Stimulated activated CD4-positive, alpha-beta T cell treated with anti-CD3 and anti-CD28 coated beads, Interleukin-2, amount 100 ng/mL, for 24 hours (primary cell): ENCODE measurements around the gene DNM3.

Experiments
- DNase-seq, 2 donors: peaks; one replicate each; pipeline ENCODE4 v3.0.0-alpha.2; 2020

DNM3 gene

GRCh38 chr1:172146141-172146850, 305.0 kb downstream of the DNM3 start:
- no peak for DNase-seq

DNA sequence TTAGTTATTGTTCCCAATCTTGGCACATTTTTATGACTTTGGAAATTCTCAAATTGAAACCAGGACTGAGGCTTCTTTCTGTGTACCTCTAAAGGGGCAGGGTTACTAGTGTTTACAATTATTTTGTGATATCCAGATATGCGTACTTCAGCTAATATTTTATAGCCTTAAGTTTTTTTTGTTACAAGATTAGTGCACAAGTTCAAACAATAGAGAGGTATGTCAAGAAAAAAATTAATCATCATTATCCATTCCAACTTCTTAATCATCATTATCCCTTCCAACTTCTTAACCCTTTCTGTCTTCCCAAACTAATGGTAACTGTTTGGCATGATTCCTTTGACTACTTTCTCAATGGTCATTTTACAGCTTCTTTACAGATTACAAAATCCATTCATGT, 306.2 kb downstream of the DNM3 start:
- DNase-seq: no peak

DNA sequence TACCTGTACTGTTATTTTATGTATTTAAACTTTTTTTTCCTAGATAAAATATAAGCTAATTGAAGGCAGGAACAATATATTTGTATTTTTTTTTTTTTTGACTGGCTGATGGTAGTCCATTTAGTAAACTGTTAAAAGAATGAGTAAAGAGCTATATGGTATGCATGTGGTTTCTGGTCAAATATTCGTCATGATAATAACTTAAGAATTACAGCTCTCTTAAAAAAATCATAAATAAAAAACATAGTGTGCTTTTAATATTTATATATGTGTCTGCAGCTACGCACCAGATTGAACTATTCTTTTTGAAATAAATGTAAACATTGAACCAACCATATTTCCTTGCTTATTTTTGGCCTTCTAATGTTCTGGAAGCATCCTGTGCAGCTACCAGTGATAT, 306.9 kb downstream of the DNM3 start:
- no peak for DNase-seq

GRCh38 chr1:172148707-172149106, 307.4 kb downstream of the DNM3 start:
- DNase-seq: no peak

DNA sequence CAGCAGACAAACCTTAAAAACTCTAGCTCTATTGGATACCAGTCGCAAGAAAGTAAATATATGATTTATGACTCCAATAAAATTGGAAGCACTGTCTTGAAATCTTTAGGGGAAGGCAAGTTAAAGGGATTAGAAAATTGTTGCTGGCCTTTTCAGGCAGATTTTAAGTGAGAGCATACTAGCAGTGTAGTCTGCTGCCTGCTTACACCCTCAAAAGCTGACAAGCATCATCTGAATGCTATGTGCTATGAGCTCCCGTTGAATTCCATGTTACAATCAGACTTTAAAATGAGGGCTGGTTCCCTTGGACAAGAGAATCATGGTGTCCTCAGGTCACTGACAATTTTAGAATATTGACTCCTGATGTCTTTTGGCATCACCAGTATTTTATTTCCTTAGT, 308.0 kb downstream of the DNM3 start:
- DNase-seq: no peak

- DNase-seq: no peak
These were observed 313.3 kb downstream of the DNM3 start for GRCh38 chr1:172154551-172154950.

- DNase-seq: no peak
These were observed 314.5 kb downstream of the DNM3 start for GRCh38 chr1:172155766-172156165.

DNA sequence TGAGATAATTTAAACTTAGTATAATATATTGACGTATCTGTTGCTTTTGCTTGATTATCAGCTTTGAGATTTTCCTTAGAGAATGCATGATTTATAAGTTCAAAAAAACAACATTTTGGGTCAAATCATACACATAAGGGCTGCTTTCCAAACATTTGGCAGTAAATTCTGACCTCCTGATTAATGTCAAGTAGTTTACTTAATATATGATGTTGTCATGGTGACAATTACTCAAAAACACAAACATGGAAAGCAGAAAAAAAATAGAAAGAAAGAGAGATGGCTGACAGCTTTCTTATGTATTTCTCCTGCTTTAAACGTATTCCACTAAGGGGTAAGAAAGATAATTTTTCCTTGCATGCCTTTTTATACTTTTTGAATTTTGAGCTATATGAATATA, 320.9 kb downstream of the DNM3 start:
- no peak for DNase-seq

DNA sequence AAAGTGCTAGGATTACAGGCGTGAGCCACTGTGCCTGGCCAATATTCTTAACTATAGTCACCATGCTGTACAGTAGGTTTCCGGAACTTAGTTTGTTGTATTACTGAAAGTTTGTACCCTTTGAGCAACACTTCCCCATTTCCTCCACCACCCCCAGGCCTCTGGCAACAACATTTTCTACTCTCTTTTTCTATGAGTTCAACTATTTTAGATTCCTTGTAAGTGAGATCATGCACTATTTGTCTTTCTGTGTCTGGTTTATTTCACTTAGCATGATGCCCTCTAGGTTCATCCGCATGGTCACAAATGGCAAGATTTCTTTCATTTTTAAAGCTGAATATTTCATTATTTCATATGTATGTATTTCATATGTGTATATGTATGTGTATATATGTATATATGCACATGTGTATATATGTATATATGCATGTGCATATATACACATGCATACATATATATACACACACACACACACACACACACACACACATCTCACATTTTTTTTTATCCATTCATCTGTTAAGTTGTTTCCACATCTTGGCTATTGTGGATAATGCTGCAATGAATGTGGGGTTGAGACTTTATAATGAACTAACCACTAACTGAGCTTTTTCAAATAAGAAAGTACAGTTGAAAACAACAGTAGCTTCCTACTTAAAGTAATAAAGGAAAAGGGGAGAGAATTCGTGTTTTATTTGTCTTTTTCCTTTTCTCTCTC, 322.4 kb downstream of the DNM3 start:
- no peak for DNase-seq

DNA sequence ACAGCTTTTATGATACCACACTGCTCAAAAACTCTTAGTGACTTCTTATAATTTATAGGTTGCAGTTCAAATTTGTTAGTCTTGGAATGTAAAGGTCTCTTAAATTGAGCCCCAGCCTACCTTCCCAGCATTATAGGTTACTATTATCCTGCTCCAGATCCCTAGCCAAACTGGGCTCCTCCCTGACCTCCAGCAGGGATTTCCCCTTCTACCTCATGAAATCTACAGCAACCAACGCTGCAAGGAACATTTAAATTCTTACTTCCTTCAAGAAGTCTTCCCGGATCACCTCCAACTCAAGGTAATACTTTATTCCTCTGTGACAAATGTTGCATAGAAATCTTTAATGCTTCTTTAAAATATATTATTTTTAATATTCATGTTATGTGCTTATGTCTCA, 324.1 kb downstream of the DNM3 start:
- DNase-seq: no peak

- no peak for DNase-seq
These were observed 326.7 kb downstream of the DNM3 start for GRCh38 chr1:172167796-172168596.

GRCh38 chr1:172168597-172168872, 327.2 kb downstream of the DNM3 start:
- no peak for DNase-seq

DNA sequence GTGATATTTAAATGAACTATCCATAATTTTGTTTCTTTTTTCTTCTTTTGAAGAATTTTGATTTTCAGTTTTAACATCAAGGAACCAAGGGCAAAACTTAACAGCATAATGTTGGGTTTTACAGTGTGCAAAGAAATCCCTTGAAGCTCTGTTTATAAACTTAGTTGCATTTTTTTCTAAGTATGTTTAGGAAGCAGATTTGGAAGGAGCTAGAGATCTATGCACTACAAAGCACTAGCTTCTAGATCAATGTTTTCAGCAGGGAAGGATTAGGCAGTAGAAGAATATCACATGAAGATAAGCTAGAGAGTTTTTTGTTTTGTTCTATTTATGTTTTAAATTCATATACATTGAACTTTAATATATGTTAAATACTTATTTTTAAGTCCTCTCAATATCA, 328.5 kb downstream of the DNM3 start:
- DNase-seq: no peak

DNA sequence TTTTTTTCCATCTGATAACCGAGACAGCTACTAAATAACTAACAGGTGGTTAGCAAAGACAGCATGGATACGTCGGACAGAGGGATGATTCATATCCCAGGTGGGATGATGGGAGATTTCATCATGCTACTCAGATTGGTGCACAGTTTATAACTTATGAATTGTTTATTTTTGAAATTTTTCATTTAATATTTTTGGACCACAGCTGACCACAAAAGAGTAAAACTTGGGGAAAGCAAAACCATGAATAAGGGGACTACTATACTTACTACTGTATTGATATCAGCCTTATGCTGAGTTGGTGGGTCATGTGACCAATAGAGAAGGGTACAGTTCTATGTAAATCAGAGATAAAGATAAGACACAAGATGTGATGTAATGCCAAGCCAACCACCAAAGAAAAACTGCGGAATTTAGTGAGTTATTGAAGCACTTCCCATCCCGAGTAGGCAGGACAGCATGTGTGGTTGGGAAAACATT, 331.1 kb downstream of the DNM3 start:
- no peak for DNase-seq

DNA sequence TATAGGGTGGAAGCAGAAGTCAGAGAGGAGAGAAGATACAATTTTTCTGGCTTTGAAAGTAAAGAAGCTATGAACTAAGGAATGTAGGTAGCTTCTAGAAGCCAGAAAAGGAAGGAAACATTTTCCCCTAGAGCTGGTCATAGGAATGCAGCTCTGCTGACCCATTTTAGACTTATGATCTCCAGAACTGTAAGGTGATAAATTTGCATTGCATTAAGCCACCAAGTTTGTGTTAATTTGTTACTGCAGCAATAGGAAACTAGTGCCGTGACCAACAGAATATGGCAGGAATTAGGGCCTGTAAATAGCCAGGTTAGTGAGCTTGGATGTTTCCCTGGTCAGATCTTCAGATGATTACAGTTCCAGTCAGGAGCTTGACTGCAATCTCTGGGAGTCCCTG, 334.9 kb downstream of the DNM3 start:
- DNase-seq: no peak

- no peak for DNase-seq
These were observed 336.6 kb downstream of the DNM3 start for GRCh38 chr1:172177849-172178248.

- DNase-seq: no peak
These were observed 337.6 kb downstream of the DNM3 start for GRCh38 chr1:172178886-172179285.

GRCh38 chr1:172179918-172180317, 338.6 kb downstream of the DNM3 start:
- DNase-seq: no peak

DNA sequence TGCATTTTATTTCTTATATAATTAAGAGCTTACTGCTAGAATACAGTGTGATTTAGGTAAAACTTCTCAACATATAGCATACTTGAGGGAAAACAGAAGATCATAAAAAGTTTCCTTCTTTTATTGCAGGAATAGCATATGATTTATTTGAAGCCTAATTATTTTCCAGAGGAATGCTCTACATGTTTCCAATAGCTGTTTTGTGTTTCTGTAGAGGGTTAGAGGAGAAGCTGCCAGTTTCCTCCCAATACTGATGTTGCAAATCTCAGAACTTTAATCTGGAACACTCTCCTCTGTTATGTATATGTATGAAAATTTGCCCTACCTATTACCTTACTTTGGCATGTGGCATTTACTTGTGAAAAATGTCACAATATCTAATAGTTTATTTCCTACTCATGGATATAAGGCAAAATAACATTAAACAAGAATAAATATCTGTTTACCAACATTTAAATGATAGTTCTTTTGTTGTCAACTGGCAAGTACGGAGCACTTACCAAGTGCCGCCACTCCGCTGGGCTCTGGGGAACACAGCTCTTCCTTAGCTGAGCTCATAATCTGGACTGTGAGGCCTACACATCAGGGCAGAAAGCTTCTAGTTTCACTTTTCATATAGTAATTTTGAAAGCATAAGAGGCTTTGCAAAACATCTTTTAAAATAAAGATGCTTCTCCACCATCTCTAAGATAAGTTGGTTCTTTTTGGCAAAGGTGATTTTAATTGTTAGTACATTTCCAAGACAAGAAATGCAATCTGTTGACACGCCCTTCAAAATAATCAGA, 339.4 kb downstream of the DNM3 start:
- peak; percentile 45 to 50 for DNase-seq

DNA sequence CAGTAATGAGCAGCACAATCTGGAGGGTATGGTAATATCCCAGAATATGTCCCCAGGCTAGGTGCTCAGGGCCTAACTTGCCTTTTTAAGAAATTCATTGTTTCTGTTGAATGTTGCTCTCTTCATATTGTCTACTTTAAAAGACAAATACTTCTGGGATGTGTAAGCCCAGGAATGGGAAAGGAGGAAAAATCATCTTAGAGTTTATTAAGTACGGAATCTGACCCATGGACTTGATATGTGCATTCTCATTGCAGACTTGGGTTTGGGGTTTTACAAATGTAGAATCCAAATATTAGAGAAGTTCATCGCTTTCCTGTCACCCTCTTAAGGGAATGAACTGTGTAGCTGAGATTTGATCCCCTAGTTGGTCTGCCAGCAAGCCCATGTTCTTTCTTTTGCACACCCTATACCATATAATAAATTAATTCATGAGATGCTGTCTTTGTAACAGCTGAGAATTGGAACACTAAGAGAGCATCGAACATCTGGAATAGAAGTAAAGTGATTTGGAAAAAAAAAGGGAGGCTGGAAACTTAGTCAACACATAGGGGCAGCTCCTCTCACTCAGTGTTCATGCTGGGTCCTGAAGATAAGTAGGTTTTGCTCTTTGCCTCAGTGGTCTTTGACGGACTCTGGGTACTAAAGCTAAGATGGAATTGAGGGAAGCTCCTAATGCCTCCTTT, 343.4 kb downstream of the DNM3 start:
- DNase-seq: no peak

- DNase-seq: no peak
These were observed 343.9 kb downstream of the DNM3 start for GRCh38 chr1:172185211-172185610.

DNA sequence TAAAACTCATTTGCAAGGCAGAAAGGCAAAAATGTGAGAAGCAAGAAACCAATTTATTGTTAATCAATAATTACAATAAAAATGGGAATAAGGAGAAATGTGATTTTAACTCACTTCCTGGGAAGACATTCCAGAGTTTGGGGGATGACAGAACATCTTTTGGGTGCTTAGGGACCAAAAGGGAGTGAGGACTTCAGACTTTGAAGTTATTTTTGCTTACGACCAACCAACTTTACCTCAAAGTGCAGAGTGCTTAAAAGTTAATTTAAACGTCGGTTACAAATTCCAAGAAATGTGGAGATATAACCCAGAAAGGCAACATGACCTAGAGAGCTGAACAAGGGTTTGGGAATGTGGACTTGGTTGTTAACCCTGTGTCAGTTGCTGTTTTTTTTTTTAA, 344.7 kb downstream of the DNM3 start:
- no peak for DNase-seq

DNA sequence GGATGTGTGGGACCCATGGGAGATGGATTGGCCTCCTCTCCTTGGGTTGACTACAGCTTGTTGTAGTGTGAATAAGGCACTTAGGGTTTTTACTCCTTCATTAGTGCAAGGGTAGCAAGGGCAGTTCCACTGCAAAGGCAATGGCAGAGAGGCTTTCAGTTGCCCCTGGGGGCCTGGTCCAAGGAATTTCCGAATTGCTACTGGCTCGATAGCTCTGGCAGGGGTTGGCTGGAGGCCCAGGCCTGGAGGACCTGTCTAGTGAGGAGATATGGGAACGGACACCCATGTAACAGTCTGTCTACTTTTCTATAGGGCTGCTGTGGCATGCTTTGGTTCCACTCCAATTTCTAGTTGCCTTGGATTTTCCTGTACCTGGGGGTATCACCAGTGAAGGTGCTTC, 360.3 kb downstream of the DNM3 start:
- no peak for DNase-seq
